GM21447 (cell line): ENCODE measurements around the gene CDKAL1.
A peak's percentile ranks its signal among the peaks of the same experiment; 100 is the strongest.

ENCODE experiments used
- ATAC-seq: cut with Tn5 transposase; IDR thresholded peaks from one replicate; pipeline ENCODE4 v1.9.1; 2021; ENCODE audit not compliant: unreplicated experiment

The CDKAL1 gene

GRCh38 chr6:21157186-21157929, 623.1 kb downstream of the CDKAL1 start:
- peak; percentile 84 for ATAC-seq

- ATAC-seq = no peak
Observed at GRCh38 chr6:21158149-21158548, 623.9 kb downstream of the CDKAL1 start.

- peak; percentile 54 for ATAC-seq
Observed at GRCh38 chr6:21158873-21159272, 624.6 kb downstream of the CDKAL1 start.

- no peak for ATAC-seq
Observed at GRCh38 chr6:21159465-21159864, 625.2 kb downstream of the CDKAL1 start.

- ATAC-seq = no peak
Observed at GRCh38 chr6:21161707-21162106, 627.5 kb downstream of the CDKAL1 start.

- ATAC-seq = no peak
Observed at GRCh38 chr6:21163110-21163837, 629.0 kb downstream of the CDKAL1 start.

- no peak for ATAC-seq
Observed at GRCh38 chr6:21163838-21164180, 629.6 kb downstream of the CDKAL1 start.

GRCh38 chr6:21164768-21165326, 630.6 kb downstream of the CDKAL1 start:
- ATAC-seq = peak; percentile 84

GRCh38 chr6:21166754-21167153, 632.5 kb downstream of the CDKAL1 start:
- peak; percentile 42 for ATAC-seq

- no peak for ATAC-seq
Observed at GRCh38 chr6:21167790-21168189, 633.5 kb downstream of the CDKAL1 start.

GRCh38 chr6:21171801-21172200, 637.5 kb downstream of the CDKAL1 start:
- no peak for ATAC-seq

- no peak for ATAC-seq
Observed at GRCh38 chr6:21173031-21173430, 638.8 kb downstream of the CDKAL1 start.

GRCh38 chr6:21173678-21174077, 639.4 kb downstream of the CDKAL1 start:
- no peak for ATAC-seq

- ATAC-seq = no peak
Observed at GRCh38 chr6:21176197-21176596, 641.9 kb downstream of the CDKAL1 start.

GRCh38 chr6:21180155-21180554, 645.9 kb downstream of the CDKAL1 start:
- ATAC-seq = no peak

GRCh38 chr6:21180800-21181337, 646.6 kb downstream of the CDKAL1 start:
- ATAC-seq = no peak

- peak; percentile 52 for ATAC-seq
Observed at GRCh38 chr6:21181866-21182265, 647.6 kb downstream of the CDKAL1 start.

GRCh38 chr6:21182589-21182988, 648.3 kb downstream of the CDKAL1 start:
- ATAC-seq = no peak

GRCh38 chr6:21185861-21186478, 651.7 kb downstream of the CDKAL1 start:
- ATAC-seq = no peak

- no peak for ATAC-seq
Observed at GRCh38 chr6:21186479-21187055, 652.3 kb downstream of the CDKAL1 start.

GRCh38 chr6:21187485-21187884, 653.2 kb downstream of the CDKAL1 start:
- ATAC-seq = no peak
